HG03060 (cell line): Measurements from ENCODE around the gene PLEKHN1.
"Not testable (repeated sequence)": the region's sequence is repeated elsewhere in the genome, so short reads cannot be mapped to it uniquely, and the experiment has no call there.

Experiments used
- ATAC-seq: cut with Tn5 transposase; IDR thresholded peaks from one replicate; pipeline ENCODE4 v1.9.1; 2021; ENCODE audit warnings: low read depth, moderate number of reproducible peaks; ENCODE audit not compliant: unreplicated experiment

Gene PLEKHN1

GRCh38 chr1:941588-942383 lies 24.5 kb upstream of the PLEKHN1 start:
- ATAC-seq: no peak

DNA sequence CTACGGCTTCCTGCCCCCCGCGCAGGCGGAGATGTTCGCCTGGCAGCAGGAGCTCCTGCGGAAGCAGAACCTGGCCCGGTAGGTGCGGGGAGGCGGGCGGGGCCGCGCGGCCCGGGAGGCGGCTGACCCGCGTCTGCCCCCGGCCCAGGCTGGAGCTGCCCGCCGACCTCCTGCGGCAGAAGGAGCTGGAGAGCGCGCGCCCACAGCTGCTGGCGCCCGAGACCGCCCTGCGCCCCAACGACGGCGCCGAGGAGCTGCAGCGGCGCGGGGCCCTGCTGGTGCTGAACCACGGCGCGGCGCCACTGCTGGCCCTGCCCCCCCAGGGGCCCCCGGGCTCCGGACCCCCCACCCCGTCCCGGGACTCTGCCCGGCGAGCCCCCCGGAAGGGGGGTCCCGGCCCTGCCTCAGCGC lies 23.9 kb upstream of the PLEKHN1 start:
- no peak for ATAC-seq

DNA sequence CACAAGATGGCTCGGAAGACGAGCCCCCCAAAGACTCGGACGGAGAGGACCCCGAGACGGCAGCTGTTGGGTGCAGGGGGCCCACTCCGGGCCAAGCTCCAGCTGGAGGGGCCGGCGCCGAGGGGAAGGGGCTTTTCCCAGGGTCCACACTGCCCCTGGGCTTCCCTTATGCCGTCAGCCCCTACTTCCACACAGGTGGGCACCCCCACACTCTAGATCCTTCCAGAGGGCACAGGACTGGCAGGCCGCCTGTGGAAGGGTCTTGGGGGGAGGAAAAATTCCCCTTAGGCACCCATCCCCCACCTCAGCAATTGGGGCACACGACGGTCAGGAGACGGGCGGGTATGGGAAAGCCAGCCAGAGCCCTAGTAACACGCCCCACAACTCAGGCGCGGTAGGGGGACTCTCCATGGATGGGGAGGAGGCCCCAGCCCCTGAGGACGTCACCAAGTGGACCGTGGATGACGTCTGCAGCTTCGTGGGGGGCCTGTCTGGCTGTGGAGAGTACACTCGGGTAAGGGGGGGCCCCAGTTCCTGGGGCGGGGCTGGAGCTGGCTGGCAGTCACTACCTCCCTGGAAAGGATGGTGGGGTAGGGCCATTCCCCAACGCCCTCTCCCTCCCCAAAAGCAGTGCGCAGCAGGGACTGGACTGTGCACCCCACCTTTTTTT lies 23.3 kb upstream of the PLEKHN1 start:
- ATAC-seq: no peak

GRCh38 chr1:943545-944340 lies 22.5 kb upstream of the PLEKHN1 start:
- ATAC-seq: no peak

DNA sequence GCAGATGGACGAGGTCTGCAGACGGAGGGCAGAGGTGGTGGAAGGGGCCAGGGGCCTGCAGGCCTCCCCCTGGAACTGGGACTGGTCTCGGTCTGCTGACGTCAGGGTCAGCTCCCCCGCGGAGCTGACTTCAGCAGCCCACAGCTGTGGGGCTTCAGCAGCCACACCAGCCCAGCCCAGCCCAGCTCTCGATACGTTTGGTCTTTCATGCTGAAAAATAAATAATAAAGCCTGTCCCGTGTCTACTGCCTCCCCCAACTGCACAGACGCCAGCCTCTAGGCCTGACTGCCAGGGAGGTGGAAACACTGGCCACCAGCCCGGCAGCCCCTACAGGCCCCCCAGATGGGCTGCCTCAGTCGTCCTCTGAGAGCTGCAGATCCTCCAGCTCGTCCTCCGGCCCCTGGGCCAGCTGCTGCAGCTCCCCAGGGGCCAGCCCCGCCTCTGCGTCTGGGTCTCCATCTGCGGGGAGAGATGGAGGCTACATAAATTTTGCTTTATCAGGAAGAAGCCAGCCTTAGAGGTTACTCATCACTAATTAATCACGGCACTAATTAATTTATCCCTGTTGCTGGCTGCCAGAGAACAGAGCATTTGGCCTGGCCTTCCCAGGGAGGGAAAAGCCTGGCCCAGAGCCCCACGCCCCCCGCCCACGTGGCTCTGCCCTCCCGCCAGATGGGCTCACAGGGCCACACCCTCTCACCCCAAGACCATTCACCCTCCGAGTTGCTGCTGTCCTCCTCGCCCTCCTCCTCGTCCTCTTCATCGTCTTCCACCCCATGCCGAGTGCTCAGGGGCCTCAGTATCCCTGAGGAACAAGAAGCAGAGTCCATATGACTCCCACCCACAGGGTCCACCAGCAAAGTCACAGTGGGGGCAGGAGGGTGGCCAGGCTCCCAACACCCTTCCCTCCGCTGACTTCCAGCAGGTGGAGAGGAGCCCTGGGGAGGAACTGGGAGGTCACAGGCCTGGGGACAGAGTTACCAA lies 21.6 kb upstream of the PLEKHN1 start:
- no peak for ATAC-seq

GRCh38 chr1:945688-946556 lies 20.4 kb upstream of the PLEKHN1 start:
- ATAC-seq: no peak

GRCh38 chr1:946811-947210 lies 19.5 kb upstream of the PLEKHN1 start:
- not testable (repeated sequence) for ATAC-seq

DNA sequence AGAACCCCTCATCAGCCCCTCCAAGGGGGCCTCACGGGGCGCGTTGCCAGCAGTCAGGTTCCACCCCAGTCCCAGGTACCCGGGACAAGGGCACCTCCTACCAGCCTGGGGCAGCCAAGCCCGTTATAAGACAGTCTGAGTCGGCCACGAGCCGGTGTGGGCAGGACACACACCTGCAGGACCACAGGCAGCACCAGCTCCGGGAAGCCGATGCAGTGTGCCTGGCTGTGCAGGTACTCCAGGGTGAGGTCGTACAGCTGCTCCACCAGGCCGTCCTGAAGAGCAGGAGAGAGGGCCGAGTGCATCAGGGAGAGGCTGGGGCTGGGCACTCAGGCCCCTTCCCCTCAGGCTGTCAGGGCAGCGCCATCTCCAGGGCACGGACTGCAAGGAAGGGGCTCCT lies 18.3 kb upstream of the PLEKHN1 start:
- no peak for ATAC-seq

- no peak for ATAC-seq
These were observed 16.0 kb upstream of the PLEKHN1 start for GRCh38 chr1:950268-950667.

DNA sequence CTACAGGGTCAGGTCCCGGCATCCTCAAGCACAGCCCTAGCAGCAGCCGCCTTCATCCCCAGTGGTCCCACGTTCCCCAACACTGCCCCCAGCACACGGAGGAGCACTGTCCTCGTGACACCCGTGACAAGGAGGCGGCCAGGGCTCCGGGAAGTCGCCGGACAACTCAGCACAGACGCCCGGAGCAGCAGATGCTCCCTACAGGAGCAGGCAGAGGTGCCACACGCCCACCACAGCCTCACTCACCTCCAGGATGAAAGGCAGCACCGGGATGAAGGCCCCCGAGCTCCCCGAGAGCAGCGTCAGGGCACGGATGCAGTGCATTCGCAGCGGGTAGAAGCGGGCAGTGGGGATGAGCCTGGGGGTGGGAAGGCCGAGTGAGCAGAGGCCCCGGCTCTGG lies 15.4 kb upstream of the PLEKHN1 start:
- ATAC-seq: no peak

DNA sequence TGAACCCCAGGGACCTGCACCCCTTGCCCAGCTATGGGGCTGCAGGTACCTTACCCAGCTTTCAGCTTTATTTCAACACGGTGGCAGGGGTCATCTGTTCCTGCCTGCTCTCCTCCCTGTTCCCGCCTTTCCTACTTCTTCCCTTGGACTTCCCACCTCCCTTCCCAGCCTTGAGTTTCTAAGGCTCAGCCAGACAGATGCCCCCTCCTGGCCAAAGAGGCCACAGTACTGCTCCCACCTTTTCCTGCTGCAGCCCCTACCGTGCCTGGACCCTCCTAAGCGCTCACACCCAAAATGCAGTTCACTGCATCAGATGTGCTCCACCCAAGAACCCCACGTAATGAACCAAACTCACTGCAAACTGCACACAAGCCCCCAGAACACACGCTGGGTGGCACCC lies 14.9 kb upstream of the PLEKHN1 start:
- ATAC-seq: no peak

- ATAC-seq: no peak
These were observed 14.1 kb upstream of the PLEKHN1 start for GRCh38 chr1:952201-952600.

GRCh38 chr1:952603-953002 lies 13.7 kb upstream of the PLEKHN1 start:
- no peak for ATAC-seq

DNA sequence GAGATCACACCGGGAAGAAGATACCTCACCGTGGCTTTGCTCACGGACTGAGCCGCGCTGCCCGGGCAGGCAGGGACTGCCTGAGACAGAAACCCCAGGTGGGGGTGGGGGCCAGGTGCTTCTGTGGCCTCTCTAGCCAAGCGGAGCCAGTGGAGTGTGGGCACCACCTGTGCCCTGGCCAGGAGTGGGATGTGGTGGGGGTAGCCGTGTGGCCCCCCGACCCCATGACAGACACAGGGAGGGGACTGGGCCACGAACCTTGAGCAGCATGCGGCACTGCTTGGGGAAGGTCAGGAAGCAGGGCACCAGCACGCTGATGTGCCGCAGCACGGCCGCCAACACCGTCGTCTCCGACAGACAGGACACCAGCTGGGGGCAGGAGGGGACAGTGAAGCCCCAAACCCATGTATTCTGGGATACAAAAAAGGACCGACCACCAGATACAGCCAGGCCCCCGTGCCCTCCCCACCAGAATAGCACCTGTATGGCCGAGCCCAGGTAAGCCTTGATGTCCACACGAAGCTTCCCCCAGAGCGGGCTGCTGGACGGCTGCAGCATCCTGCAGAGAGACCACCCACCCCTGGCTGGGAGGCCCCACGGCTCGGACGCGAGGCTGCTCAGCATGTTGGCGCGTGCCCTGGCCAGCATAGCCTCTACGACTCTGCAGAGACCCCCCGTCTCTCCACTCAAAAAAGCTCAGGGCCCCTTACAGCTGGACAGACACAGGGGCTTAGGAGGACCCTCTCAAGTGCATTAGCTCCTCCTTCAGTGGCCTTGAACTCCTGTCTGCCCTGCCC lies 12.6 kb upstream of the PLEKHN1 start:
- ATAC-seq: no peak

DNA sequence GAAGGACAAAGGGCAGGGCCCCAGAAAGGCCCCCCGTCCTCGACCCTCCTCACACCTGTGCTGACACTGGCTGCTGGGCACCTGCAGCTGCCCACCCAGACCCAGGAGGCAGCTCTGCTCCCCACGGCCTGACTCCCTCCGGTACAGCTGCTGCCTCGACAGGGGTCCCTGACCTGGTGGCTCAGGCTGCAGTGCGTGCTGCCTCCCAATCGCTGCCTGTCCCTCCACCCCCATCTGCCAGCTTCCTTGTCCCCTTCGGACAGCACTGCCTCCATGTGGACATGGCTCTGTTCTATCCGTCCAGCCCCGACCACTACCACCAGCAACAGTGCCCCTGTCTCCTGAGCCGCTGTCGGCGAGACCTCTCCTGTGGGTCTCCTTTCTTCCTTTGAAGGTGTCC lies 11.4 kb upstream of the PLEKHN1 start:
- no peak for ATAC-seq

GRCh38 chr1:955474-955873 lies 10.8 kb upstream of the PLEKHN1 start:
- no peak for ATAC-seq

GRCh38 chr1:956636-957035 lies 9.6 kb upstream of the PLEKHN1 start:
- ATAC-seq: no peak
